Activated CD4-positive, alpha-beta T cell treated with anti-CD3 and anti-CD28 coated beads, Interleukin-2, amount 10 ng/mL, durations not matched to agents 24 days and 14 days (primary cell): ENCODE data around the gene FAM174B. TPM values are rescaled to one million over a fixed set of nuclear protein-coding genes. Genes with fewer than 3 reads are reported as not detected.

ENCODE experiments used
- DNase-seq: peaks from one replicate; pipeline ENCODE4 v3.0.0; 2022
- H3K27ac Mint-ChIP-seq: one replicate; pipeline ENCODE4 v1.8.0; 2022; ENCODE audit warnings: mild to moderate bottlenecking, mixed read lengths
- H3K27me3 Mint-ChIP-seq: one replicate; pipeline ENCODE4 v1.8.0; 2022; ENCODE audit warnings: mixed read lengths
- H3K36me3 Mint-ChIP-seq: one replicate; pipeline ENCODE4 v1.8.0; 2022; ENCODE audit warnings: low read depth, mild to moderate bottlenecking, mixed read lengths
- H3K4me1 Mint-ChIP-seq: one replicate; pipeline ENCODE4 v1.8.0; 2021; ENCODE audit warnings: mixed read lengths
- H3K4me3 Mint-ChIP-seq: one replicate; pipeline ENCODE4 v1.8.0; 2022; ENCODE audit warnings: mild to moderate bottlenecking, moderate library complexity, mixed read lengths
- H3K9me3 Mint-ChIP-seq: one replicate; pipeline ENCODE4 v1.8.0; 2021; ENCODE audit warnings: mixed read lengths
- intact Hi-C: fragments of 100-400 bp; cut with micrococcal nuclease; formaldehyde crosslinking; loops from one replicate; pipeline ENCODE4 v1.15.1; 2023
- total RNA-seq: library from RNA; stranded (reverse); gene quantifications from 2 replicates; pipeline ENCODE4 v1.2.3, GENCODE V29; 2022

FAM174B gene
- total RNA-seq, 1 donor from 2014 or later, result 3.0 TPM

DNA sequence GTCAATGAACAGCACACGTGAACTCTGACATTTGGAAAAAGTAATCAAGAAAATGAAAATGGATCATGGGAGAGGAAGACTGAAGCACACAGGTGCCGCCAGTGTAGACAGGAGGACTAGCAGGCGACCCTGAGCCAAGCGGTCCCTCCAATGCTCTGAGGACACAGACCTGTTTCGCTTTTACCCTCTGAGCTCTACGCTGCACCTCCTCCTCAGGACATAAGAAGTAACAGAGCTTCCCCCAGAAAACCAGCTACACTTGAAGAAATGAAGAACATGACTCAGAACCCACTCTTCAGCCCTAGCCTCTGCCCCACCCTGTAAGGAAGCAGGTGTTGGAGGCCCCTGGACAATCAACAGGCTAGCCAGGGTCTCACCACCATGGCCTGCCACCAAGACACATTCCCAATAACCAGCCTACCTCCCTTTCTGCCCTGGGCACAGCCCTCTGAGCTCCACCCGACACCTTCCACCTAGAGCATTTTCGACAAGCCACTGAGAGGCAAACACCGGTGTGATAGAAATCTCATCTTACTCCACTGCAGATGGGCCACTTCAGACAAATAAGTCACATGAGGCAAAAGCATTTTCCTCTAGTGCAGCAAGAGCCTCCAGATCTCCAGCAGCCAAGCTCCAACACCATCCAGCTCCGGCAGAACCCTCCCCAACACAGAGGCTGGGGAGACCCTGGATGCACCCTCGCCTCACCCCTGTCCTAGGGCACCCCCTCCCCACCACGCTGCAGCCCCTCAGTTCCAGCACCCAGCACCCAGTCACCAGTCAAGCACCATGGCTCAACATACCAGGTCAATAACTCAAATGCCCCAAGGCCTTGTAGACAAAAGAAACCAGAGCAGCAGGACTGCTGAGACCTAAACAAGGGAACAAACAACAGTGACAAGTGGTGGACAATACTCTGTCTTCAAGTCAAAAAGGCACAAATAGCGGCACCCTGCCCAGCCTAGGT, 11.4 kb downstream of the FAM174B start:
- no peaks in the 10 kb centered on the region for H3K36me3 Mint-ChIP-seq
- H3K27me3 Mint-ChIP-seq, result peaks cover 2% of the 10 kb centered on the region
- H3K27ac Mint-ChIP-seq, result no peak overlapping the region
- no peak for DNase-seq
- intact Hi-C loops, result no loop called here
- no peak overlapping the region for H3K4me3 Mint-ChIP-seq
- no peaks in the 10 kb centered on the region for H3K4me1 Mint-ChIP-seq
- no peaks in the 10 kb centered on the region for H3K9me3 Mint-ChIP-seq

DNA sequence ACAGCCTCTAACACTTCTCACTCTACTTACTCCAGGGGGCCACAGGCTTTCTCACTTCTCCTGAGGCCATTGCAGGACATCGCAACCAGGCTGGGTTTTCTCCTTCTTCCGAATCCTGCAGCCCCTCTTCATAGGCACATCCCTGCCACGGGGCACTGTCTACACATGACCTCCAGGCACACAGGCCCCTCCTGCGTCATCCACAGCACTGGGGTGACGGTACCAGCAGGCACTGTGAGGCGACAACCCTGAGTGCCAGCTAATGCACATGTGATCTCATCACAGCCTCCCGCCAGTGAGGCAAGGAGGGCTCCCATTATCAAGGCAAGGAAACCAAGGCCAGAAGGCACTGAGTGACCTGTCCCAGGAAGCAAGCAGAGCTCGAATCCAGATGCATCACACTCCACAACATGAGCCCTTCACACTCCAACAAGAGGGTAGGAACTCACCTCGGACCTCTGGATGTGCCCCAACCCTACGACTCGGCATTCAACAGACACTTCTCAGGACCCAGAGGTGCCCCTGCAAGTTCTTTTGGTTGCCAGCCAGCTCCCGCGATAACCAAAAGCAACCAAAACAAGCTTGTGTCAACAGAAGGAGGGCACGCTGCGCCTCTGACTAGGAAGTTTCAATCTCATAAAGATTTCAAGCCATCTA, 16.7 kb downstream of the FAM174B start:
- Mint-ChIP-seq H3K9me3 (peaks cover 3% of the 10 kb centered on the region), H3K4me1 (peaks cover 5% of the 10 kb centered on the region), H3K36me3 (no peaks in the 10 kb centered on the region), H3K27me3 (peaks cover 2% of the 10 kb centered on the region), H3K4me3 (no peak overlapping the region), H3K27ac (no peak overlapping the region)
- DNase-seq, result no peak
- intact Hi-C loops, result no loop called here

DNA sequence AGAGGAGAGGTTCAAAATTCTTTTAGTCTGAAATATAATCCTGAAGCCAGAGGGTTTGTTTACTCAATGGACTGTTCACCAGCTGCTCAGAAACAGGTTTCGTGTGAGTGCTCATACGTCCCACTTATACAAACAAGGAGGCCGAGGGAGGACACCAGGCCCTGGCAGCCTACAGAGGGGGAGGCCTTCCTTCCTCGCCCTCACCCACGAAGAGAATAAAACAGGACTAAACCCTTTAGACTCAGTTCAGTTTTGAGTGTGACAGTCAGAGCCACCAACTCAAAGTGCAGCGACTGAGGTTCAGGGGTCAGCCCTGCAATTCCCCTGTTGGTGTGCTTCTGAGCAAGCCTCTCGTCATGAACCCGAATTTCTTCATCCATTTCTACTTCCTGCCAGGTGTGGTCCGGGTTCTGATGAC, 17.3 kb downstream of the FAM174B start:
- Mint-ChIP-seq H3K27ac (no peak overlapping the region), H3K4me1 (peaks cover 5% of the 10 kb centered on the region), H3K4me3 (no peak overlapping the region), H3K9me3 (peaks cover 3% of the 10 kb centered on the region), H3K36me3 (no peaks in the 10 kb centered on the region), H3K27me3 (peaks cover 2% of the 10 kb centered on the region)
- intact Hi-C loops, result no loop called here
- no peak for DNase-seq

DNA sequence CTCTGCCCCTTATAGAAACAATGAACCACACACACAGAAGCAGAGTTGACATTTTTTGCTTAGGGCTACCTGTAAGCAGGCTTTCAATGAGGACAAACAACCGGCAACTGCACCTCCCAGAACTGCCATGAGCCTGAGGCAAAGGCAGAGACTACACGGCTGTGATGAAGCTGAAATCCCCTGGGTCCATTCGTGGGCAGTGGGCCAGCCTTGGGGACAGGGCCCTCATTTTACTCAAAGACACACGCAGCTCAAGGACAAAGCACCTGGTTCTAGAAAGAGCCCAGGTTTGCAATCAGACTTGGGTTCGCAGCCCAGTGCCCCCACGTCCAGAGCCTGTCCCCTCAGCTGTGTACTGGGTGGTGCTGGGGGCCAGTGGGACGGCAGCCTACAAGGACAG, 17.9 kb downstream of the FAM174B start:
- no peaks in the 10 kb centered on the region for H3K36me3 Mint-ChIP-seq
- DNase-seq, result no peak
- peaks cover 5% of the 10 kb centered on the region for H3K4me1 Mint-ChIP-seq
- H3K9me3 Mint-ChIP-seq, result peaks cover 3% of the 10 kb centered on the region
- H3K27ac Mint-ChIP-seq, result no peak overlapping the region
- H3K27me3 Mint-ChIP-seq, result peaks cover 2% of the 10 kb centered on the region
- intact Hi-C loops, result no loop called here
- no peak overlapping the region for H3K4me3 Mint-ChIP-seq

DNA sequence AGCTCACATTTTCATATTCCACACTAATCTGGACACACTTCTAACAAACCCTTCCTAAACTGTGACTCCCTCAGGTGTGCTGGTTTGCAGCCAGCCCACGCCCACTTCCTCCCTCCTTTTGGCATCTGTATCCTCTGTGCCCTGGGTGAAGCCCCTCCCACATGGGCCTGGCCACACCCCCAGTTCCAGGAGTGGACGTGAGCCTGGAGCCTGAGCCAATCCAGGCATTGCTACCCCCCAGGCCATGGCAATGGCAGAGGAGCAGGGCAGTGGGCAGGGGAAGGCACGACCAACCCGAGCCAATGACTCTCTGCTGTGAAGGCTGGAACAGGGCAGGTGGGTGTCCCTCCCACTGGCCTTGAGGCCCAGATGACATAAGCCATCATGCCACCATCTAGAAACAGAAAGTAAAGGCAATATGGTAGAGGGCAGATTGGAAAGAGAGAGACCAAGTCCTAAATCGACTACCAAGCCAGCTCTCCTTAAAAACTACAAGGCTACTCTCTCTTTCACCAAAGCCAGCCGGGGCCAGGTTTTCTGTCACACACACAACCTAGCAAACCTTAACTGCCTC, 18.6 kb downstream of the FAM174B start:
- intact Hi-C loops, result no loop called here
- no peak overlapping the region for H3K4me3 Mint-ChIP-seq
- no peak for DNase-seq
- H3K27ac Mint-ChIP-seq, result no peak overlapping the region
- H3K27me3 Mint-ChIP-seq, result peaks cover 2% of the 10 kb centered on the region
- H3K36me3 Mint-ChIP-seq, result no peaks in the 10 kb centered on the region
- peaks cover 5% of the 10 kb centered on the region for H3K4me1 Mint-ChIP-seq
- peaks cover 3% of the 10 kb centered on the region for H3K9me3 Mint-ChIP-seq

DNA sequence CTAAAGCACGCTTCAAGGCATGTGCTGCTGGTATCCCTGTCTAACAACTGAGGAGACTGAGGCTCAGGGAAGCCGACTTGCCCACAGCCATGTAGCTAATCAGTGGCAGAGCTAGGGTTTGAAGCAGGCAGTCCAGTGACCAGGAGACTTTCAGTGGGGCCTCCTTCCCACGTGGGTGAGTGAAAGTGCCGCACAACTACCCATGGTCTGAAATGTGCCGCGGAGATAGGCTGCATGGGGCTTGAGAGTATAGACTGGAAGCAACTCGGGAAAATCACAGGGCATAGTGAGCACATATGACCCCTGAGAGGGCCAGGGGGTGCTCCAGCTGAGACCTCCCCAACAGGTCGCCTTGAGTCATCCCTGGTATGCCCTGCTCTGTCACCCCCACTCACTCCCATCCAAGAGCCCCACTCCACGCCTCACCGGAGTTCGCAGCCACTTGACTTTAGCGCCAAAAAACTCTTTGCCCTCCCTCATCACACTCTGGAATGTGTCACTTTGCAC, 19.1 kb downstream of the FAM174B start:
- Mint-ChIP-seq H3K4me3 (no peak overlapping the region), H3K4me1 (peaks cover 5% of the 10 kb centered on the region), H3K36me3 (no peaks in the 10 kb centered on the region), H3K27me3 (peaks cover 2% of the 10 kb centered on the region), H3K27ac (no peak overlapping the region), H3K9me3 (peaks cover 3% of the 10 kb centered on the region)
- intact Hi-C loops, result no loop called here
- DNase-seq, result no peak

DNA sequence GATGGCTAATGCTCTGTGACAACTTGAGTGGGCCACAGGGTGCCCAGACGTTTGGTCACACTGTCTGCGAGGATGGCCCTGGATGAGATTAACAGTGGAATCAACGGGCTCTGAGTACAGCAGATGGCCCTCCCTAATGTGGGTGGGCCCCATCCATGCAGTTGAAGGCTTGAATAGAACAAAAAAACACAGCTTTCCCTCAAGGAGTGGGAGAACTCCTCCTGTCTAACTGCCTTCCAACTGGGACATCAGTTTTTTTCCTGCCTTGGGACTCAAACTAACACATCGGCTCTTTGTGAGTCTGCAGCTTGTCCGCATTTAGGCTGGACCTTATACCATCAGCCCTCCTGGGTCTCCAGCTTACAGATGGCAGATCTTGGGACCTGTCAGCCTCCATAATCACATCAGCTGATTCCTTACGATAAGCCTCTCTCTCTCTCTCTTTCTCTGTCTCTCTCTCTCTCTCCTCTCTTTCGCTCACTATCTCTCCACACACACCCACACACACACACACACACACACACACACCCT, 20.8 kb downstream of the FAM174B start:
- DNase-seq, result no peak
- peaks cover 3% of the 10 kb centered on the region for H3K9me3 Mint-ChIP-seq
- H3K36me3 Mint-ChIP-seq, result no peaks in the 10 kb centered on the region
- peaks cover 5% of the 10 kb centered on the region for H3K4me1 Mint-ChIP-seq
- intact Hi-C loops, result no loop called here
- H3K4me3 Mint-ChIP-seq, result no peak overlapping the region
- H3K27ac Mint-ChIP-seq, result no peak overlapping the region
- peaks cover 4% of the 10 kb centered on the region for H3K27me3 Mint-ChIP-seq

DNA sequence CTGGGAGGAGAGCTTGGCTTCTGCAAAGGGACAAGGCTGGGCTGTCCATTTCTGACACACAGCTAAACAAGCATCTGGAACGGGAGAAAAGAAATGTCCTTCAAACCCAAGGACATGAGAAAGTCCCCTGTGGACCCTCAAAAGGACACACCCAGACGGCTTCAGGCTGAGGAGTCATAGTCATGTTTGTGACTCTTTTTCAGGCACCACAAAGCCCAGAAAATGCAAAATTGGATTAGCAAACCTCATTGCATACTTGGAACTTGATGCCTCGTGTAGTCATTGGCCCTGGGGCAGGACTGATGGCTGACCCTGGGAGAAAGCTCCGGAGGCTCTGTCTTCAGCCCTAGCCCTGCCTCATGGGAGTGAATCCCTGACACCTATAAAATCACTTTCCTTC, 21.5 kb downstream of the FAM174B start:
- intact Hi-C loops, result no loop called here

DNA sequence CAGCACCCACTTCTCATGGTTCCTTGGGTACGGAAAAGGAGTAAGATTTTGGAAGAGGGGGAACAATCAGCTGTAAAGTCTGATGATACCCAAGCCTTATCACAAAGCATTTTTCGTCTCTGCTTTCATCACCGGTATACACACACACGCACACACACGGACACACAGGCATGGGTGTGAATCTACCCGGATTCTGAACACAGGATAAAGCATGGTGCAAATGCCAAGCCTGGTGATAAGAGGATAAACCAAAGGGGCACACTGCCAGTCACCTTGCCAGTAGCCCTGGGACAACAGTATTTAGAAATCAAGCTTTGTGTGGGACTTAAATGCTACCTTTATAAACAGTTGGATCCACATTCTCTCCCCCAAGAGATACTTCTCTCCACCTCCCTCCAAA, 22.2 kb downstream of the FAM174B start:
- no peaks in the 10 kb centered on the region for H3K36me3 Mint-ChIP-seq

More for the DNA sequence above, 21.5 kb downstream of the FAM174B start:
- H3K4me3 Mint-ChIP-seq, result no peak overlapping the region
- no peaks in the 10 kb centered on the region for H3K36me3 Mint-ChIP-seq
- DNase-seq, result no peak
- H3K9me3 Mint-ChIP-seq, result peaks cover 3% of the 10 kb centered on the region
- peaks cover 4% of the 10 kb centered on the region for H3K27me3 Mint-ChIP-seq
- H3K4me1 Mint-ChIP-seq, result peaks cover 5% of the 10 kb centered on the region
- no peak overlapping the region for H3K27ac Mint-ChIP-seq

DNA sequence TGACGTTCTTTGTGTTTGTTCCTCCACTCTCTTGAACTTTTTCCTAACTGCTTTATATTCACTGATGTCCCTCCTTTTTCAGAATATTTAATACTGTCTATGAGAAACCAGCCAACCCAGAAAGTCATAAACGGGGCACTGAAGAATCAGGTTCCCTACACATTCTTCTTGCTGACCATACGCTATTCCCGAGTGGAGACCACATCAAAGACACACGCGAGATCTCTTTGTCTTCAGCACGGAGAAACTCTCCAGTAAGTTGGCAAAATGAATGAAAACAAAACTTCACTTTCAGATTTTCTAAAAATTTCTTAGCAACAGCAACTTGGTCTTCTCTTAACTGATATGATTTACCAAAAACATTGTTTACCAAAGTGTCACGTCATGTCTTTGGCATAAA, 22.6 kb downstream of the FAM174B start:
- Mint-ChIP-seq H3K27ac (no peak overlapping the region), H3K4me1 (peaks cover 5% of the 10 kb centered on the region), H3K9me3 (no peaks in the 10 kb centered on the region), H3K4me3 (no peak overlapping the region), H3K36me3 (no peaks in the 10 kb centered on the region), H3K27me3 (peaks cover 4% of the 10 kb centered on the region)
- no peak for DNase-seq
- intact Hi-C loops, result no loop called here

More for the DNA sequence above, 22.2 kb downstream of the FAM174B start:
- H3K4me3 Mint-ChIP-seq, result no peak overlapping the region
- no peak overlapping the region for H3K27ac Mint-ChIP-seq
- H3K27me3 Mint-ChIP-seq, result peaks cover 4% of the 10 kb centered on the region
- intact Hi-C loops, result no loop called here
- no peaks in the 10 kb centered on the region for H3K9me3 Mint-ChIP-seq
- no peak for DNase-seq
- H3K4me1 Mint-ChIP-seq, result peaks cover 5% of the 10 kb centered on the region

DNA sequence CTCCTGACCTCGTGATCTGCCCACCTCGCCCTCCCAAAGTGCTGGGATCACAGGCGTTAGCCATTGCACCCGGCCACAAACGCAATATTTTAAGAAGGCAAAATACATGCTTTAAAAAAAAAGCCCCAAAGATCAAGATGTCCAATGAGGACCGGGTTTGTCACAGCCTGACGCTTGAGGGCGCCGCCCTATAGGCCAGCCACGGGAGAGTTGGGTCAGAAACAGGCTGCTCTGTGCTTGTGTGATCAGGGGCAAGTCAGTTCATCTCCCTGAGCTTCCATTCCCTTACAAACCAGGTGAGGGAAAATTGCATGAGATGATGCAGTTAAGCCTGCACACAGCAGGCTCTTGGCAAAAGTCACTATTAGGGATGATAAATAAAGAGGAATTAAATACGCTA, 23.9 kb downstream of the FAM174B start:
- no peak overlapping the region for H3K4me3 Mint-ChIP-seq
- H3K36me3 Mint-ChIP-seq, result no peaks in the 10 kb centered on the region
- H3K9me3 Mint-ChIP-seq, result no peaks in the 10 kb centered on the region
- DNase-seq, result no peak
- H3K4me1 Mint-ChIP-seq, result peaks cover under 1% of the 10 kb centered on the region
- H3K27ac Mint-ChIP-seq, result no peak overlapping the region
- H3K27me3 Mint-ChIP-seq, result peaks cover 4% of the 10 kb centered on the region
- intact Hi-C loops, result no loop called here

DNA sequence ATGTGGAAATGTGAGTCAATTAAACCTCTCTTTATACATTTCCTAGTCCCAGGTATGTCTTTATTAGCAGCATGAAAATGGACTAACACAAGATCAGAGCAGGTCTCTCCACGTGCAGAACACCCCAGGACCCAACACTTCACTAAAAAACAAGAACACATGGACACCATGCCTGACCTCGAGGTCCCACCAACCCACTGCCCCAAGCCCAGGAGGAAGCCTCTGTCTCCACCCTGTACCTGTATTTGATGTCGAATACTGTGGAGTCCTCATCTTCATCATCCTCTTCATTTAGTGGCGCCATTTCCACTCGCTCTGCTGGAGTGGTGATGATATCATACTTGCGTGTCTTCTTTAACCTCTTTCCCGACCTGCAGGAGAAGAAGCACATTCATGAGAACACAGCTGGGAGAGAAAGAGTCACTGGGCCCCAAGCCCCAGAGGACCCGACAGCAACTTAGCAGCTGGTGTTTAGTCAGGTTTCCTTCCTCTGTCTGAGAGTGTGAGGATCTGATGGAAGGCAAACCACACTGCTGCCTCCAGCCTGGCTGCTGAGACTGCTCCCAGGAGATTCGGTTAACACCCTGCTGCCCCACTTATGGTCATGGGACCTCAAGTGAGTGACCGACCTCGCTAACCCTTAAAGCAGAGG, 25.5 kb downstream of the FAM174B start:
- DNase-seq, result no peak
- intact Hi-C loops, result loop anchor here (5.0 kb wide), 1 partner anchor 1158 kb away; no protein-coding TSS in a partner anchor
- H3K4me3 Mint-ChIP-seq, result no peak overlapping the region
- peaks cover 5% of the 10 kb centered on the region for H3K4me1 Mint-ChIP-seq
- H3K27ac Mint-ChIP-seq, result no peak overlapping the region
- peaks cover 4% of the 10 kb centered on the region for H3K27me3 Mint-ChIP-seq
- H3K9me3 Mint-ChIP-seq, result no peaks in the 10 kb centered on the region
- H3K36me3 Mint-ChIP-seq, result no peaks in the 10 kb centered on the region

DNA sequence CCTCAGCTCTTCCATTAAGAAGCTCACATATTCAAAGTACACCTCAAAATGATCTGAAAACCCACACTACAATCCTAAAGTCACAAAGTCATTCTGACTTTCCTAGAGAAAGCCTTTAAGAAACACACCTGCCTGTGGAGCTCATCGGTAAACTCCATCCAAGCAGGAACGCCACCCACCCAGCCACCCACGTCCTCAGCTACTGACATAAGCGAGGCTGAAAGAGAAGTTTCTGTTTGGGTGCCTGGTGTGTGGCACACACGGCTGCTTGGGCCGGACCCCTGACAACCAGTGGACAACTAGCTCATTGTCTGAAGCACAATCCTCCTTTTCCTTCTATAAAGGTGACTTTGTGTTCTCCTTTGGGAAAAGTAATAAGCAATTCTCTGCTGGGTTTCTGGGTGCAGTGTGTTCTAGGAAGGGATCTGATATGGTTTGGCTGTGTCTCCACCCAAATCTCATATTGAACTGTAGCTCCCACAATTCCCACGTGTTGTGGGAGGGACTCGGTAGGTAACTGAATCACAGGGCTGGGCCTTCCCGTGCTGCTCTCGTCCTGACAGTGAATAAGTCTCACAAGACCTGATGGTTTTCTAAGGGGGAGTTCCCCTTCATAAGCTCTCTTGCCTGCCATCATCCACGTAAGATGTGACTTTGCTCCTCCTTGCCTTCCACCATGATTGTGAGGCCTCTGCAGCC, 26.1 kb downstream of the FAM174B start:
- Mint-ChIP-seq H3K27me3 (peaks cover 4% of the 10 kb centered on the region), H3K9me3 (no peaks in the 10 kb centered on the region), H3K27ac (no peak overlapping the region), H3K4me1 (peaks cover 7% of the 10 kb centered on the region), H3K36me3 (no peaks in the 10 kb centered on the region), H3K4me3 (no peak overlapping the region)
- no peak for DNase-seq
- intact Hi-C loops, result loop anchor here (5.0 kb wide), 1 partner anchor 1157 kb away; no protein-coding TSS in a partner anchor
